ENCODE results near the gene TBC1D3B.
"Not testable (repeated sequence)": the region's sequence is repeated elsewhere in the genome, so short reads cannot be mapped to it uniquely, and the experiment has no call there.

Gene TBC1D3B

DNA sequence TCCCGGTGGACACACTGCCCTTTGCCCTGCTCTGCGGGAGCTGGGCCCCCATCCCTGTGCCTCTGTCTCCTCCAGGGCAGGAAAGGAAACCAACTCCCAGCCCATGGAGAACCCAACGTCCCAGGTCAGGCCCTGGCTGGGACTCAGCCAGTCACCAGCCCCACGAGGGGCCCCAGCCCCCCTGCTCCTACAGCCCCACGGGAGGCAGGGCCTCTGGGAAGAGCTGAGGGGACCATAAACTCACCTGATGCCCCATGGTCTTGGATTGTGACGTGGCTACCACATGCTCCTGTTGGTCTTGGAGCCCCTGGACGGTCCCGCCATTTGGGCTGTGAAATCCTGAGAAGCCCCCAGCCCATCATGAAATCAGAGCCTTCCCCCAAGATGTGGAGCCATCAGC, 7.6 kb downstream of the TBC1D3B start:
- DNase-seq, result not testable (repeated sequence)

DNA sequence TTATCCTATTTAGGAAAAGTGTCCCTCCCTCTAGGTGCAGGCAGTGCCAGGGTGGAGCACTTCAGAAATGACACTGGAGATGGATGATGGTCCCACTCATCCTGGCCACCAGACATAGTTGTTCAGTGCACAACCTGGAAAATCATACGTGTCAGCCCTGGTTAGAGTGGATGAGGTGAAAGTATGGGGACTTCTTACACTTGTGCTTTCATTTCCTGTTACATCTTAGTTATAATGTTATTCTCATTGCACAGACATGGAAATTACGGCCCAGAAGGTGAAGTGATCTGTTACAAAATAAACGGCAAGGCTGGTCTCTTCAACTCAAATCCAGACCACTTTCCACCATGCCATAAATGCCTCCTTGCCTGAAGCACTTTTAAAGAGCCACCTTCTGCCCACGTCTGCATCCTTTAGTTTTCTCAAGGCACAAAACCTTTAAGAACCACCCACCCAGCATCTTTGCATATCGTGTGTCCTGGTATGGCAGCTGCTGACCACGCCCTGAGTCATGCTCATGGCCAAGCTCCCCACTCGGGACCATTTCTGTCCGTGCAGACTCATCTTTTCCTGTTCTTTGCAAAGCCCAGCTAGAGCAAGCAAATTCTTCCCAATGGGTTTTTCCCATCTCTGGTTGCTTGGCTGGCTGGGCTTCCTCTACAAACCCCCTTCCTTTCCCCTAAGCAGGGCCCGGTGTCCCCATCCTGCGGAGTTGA, 22.4 kb downstream of the TBC1D3B start:
- no peak for DNase-seq

DNA sequence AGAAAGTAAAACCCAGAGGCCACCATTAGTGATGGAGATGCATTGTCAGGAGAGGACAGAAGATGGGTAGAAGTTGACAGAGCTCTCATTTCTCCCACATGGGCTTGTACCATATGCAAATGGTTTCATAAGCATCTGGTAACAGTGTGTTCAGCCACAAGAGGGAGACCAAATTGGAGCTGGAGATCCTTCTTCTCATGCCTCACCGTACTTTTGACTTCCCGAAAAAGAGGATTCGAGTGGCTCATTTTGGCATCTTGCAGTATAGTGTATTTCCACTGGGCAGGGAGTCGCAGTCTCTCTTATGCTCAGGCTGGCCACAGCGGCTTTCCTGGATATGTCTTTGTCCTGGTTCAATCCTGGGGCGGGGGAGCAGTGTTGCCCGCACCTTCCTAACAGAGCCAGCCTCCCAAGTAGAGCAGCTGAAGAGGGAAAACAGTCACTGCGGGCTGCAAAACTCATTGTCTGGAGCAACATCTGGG, 23.8 kb downstream of the TBC1D3B start:
- no peak for DNase-seq

DNA sequence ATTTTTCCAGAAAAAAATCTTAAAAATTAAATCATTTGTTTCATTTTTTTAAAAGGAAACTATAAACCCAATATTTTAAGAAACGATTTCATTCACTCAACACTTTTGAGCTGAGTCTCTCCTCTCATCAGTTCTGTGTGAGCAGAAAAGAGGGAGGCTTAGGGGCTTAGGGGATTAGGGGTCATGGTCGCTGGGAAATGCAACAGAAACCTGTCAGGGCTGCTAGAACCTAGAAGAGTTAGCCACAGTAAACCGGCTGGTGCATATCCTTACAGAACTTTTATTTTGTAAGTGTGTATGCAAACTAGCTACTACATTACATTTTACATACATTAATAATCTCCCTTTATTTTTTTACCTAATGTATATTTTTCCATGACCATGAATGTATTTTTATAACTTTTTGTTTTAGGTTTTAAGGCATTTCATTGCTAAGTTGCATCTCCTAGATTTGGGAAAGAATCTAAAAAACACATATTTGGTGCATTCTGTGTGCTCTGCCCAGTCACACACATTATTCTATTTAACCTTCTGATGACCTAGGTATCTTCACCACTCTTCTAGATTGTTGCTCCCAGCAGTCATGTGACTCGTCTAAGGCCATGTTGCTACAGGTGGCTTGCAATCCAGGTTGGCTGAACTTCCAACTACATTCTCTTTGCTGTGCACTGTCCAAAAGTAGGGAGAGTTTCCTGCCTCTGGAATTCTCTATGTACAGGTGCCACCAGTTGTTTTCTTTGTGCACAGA, 24.4 kb downstream of the TBC1D3B start:
- DNase-seq, result no peak

DNA sequence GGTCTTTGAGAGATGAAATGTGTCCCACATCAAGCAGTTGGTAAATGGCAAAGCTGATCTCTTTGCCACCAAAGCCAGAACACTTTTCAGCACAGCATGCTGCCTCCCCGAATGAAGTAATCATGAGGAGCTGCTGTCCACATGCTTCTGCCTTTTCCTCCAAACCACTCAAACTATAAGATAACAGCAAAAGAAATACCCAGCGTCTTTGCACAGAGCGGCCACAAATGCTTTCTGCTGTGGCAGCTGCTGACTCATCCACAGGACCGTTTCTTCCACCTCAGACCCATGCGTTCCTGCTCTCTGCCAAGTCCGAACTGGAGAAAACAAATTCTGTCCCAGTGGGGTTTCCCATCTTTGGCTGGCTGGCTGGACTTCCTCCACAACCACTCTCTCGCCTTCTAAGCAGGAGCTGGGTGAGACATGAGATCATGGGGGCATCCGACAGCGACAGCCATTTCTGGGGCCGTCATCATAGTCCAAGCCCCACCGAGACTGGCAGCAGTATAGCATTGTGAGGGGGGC, 27.1 kb downstream of the TBC1D3B start:
- no peak for DNase-seq

DNA sequence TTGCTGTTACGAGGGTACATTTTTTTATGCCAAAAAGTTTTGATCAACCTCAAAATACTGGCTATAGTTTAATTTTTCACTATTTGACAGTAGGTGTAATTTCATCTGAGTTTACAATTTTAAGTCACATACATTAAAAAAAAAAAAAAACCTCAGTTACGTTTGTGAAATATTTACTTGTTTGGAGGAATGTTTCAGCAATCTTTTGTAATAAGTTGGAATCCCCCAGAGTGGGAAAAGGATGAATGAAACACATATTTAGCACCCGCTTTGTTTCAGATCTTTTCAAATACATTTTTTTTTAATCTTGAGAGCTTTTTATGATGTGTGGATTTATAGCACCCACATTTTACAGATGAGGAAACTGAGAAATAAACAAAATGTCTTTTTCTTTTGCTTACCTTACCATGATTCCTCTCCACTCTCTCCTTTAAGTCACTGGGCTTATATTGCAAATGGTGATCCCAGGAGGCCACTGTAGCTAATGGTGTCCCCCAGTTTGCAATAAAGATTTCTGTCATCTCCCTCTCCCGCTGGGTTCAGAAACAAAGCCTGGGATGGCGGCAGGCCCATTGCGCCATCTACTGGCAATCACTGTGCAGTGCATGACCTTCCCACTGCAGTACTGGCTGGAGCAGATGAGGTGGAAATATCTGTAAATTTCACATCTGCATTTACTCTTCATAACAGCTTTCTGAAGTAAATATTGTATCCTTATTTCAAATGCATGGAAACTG, 27.7 kb downstream of the TBC1D3B start:
- peak; percentile 59 for DNase-seq

DNA sequence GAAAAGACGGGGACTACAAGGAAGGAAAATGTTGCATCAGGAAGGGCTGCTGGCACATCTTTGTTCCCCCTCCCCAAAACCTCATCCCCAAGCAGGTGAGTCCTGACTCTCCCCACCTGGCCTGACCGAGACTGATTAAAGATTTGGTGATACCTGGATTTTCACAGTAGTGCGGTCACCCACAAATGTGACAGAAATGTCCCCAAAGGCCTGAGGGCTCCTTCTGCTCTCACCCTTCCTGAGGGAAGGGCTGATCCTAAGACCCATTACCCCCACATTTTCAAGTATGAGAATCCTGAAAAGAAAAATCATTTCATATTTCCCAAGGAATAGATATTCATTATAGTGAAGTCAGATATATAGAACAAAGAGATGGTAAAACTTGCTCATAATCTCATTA, 28.8 kb downstream of the TBC1D3B start:
- no peak for DNase-seq

DNA sequence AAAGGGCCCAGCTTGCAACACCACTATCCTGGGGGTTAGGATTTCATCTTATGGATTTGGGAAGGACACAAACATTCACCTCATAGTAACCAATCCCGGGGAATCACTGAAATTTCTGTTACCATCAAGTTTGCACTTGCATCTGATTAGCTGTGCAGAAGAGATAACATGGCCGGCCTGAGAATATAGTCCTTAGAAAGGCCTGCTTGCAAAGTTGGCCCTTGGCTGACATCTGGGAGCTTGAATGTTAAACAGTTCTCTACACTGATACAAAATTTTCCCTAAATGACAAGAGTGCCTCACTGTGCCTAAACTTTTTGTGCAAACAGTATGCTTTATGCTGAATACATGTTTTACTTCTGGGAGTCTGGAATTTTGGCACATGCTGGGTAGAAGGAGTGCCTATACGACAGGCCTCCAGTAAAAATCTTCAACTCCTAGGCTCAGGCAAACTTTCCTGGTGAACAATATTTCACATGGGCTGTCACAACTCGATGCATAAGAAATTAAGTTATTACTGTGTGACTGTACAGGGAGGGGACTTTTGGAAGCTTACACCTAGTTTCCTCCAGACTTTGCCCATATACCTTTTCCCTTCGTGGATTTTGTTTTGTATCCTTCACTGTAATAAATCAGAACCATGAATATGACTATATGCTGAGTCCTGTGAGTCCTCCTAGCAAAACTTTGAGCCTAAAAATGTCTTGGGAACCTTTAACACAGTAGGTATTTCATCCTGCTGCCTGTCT, 31.3 kb downstream of the TBC1D3B start:
- DNase-seq, result no peak

DNA sequence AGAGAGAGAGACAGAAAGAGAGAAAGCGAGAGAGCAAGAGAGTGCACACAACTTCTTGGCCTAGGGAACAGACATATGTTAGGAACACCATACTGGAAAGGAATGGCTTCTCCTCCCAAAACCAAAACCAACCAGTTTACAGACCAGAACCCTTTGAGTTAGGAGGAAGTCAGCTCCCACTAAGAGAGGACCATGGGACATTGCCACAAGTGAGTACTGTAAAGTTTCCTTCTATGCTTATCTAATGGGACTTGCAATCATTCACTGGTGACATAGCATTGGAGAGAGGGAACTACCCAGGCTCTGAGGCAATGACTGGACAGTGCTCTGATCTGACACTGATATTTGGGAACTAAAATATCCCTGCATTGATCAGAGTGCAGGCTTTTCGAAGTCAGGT, 32.4 kb downstream of the TBC1D3B start:
- no peak for DNase-seq

DNA sequence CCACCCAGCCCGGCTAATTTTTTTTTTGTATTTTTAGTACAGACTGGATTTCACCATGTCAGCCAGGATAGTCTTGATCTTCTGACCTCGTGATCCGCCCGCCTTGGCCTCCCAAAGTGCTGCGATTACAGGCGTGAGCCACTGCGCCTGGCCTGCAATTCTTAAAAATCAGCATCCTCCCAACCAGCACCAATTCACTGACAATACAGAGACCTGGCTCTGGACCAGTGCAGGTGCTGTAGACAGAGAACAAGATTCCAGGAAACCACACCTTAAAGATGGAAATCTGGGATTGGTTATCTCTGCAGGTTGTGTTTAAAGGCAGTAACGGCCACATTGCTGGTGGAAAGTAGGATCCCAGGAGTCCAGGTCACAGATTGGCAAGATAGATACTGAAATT, 33.6 kb downstream of the TBC1D3B start:
- no peak for DNase-seq

DNA sequence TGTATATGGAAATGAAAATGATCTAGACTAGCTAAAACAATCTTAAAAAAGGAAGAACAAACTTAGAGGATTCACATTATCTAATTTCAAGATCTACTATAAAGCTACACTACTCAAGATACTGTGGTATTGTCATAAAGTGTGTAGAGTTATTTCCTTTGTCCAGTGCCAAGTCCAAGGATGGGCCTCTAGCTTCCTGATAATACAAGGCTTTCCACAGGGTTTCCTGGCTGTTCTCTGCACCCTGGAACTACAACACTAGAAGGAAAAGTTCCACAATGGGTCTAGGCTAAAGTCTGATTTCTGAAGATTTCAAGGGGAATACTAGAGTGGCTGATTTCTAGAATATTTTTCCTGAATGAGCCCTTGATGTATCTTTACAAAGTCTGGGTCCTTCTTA, 34.2 kb downstream of the TBC1D3B start:
- DNase-seq, result no peak

DNA sequence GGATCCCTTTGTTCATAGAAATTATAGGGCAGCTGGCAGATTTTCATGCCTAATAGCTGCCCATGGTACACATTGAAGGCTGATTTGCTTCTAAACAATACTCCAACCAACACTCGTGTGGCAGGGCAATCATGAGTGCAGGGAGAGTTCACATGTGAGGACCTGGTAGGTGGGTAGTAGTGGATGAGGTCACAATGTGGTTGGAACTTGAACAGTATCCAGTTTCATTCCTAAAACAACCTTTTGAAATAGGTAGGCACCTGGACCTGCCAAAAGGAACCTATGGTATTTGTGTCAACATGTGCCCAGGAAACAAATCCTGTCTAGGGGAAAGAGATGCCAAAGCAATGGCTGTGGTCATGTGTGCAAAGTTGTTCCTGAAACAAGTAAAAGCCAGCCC, 40.0 kb downstream of the TBC1D3B start:
- no peak for DNase-seq

DNA sequence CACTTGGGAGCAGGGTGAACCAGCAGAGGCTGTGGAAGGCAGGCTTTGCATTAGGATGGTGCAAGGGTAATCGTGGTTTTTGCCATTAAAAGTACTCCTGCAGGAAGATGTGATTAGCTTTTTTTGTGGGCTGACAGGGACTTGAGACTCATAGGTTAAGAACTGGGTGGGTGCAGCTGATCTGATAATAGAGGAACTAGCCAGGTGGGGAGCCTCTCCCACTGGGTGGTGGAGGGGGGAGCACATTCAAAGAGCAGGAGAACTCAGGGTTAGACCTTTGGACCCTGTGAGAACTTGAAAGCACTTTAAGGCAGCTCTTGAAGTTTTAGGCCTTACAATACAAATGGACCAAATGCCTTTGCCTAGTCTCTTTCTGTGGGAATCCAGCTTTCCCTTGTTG, 40.4 kb downstream of the TBC1D3B start:
- DNase-seq, result no peak

DNA sequence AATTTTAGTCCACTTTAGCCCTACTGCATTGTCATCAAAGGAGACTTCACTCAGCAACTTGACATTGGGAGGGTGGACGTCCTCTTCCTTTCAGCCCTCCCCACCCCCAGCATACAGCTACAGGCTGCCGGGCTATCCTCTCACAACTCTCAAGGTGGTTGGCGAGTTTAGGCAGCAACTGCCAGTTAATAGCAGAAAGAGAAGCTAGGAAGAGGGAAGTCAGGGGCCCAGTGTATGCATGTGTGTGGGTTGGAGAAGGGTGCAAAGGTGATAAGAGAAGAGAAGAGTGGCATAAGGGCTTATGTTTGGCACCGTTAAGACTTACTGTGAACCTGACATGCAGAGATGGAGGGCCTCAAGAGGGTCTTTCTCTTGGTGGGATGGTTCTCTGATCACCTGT, 41.0 kb downstream of the TBC1D3B start:
- DNase-seq, result no peak

DNA sequence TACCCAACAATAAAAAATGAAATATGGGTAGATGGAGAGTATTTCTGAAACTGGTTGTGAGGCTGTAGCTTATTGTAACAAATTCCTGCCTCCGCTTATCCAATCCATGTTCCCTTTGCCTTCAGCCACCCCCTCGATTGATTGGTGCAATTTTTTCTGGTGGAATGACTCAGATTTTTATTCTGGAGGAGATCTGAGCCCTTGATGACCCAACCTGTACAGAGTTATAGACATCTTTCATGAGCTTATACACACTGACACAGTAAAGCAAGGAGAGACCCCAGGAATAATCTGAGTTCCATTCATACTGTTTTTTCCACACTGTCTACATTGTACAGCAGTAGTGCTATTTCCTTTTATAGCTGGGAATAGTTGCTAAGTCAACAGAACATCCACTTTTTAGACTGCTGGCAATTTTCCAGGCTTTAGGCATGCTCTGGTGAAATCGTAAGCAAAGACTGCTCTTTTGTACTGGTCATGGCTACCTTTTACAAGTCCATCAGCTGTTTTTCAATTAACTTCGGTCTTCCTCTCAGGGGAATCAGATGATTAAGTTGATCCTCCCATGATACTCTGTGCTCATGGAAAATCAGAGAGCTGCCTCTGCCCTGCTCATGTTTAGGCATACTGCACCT, 42.7 kb downstream of the TBC1D3B start:
- no peak for DNase-seq

DNA sequence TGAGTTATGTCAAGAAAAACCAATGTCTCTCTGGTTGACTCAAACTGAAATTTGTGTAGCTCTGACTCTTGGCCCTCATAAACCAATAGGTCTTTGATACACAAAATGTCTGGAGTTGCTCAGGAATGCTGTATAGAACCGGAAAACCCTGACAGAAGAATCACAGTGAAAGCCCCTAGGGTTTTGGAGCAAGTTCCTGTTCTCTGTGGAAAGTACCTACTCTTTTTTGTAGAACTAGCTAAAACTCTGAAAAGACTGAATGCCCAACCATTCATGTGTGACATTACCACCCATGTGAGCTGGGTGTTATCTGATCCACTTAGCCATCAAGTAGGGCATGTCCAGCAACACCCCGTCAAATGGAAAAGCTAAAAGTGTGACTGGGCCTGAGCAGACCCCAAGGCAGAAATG, 44.0 kb downstream of the TBC1D3B start:
- no peak for DNase-seq

DNA sequence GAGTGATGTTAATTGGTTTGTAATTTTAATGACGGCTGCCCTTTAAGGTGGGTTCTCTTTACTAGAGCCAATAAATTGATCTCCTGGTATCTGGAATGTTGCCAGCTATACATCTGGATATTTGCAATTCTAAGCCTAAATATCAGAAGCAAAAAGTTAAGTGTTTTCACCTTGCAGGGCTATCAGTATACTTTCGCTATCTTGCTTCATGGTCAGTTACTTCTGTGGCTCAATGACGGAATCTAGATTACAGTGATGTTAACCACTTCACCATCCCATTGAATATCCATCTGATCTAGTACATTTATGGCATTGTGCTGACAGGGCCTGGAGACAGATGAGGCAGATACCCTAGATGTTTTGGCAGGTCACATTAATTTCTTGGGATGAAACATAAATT, 44.5 kb downstream of the TBC1D3B start:
- DNase-seq, result no peak

DNA sequence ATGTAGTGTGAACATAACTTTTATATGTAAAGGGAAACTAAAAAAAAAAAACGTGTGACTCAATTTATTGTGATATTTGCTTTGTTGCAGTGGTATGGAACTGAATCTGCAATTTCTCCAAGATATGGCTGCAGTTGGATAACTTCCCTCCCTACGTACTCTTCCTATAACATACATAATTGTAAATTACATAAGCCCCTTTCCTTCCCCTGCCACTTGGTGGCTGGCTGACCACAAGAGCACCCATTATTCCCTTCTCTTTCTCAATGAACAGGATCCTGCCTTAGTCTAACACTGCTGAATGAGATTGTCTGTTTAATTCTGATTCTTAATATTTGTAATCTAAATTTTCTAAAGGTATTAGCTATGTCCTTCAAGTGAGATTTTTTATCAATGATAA, 45.0 kb downstream of the TBC1D3B start:
- DNase-seq, result no peak

DNA sequence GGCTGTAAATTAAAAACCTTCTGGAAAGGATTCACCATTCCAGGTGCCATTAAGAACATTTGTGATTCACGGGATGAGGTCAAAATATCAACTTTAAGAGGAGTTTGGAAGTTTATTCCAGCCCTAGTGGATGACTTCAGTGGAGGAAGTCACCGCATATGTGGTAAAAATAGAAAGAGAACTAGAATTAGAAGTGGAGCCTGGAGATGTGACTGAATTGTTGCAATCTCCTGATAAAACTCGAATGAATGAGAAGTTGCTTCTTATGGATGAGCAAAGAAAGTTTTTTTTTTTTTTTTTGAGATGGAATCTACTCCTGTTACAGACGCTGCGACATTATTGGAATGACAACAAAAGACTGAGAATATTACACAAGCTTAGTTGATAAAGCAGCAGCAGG, 46.1 kb downstream of the TBC1D3B start:
- no peak for DNase-seq

DNA sequence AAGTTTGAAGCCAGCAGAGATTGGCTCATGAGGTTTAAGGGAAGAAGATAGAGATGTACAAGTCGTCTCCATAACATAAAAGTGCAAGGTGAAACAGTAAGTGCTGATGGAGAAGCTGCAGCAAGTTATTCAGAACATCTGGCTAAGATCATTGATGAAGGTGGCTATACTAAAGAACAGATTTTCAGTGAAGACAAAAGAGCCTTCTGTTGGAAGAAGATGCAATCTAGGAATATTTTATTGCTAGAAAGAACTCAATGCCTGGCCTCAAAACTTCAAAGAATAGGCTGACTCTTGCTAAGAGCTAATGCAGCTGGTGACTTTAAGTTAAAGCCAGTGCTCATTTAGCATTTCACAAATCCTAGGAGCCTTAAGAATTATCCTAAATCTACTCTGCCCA, 46.8 kb downstream of the TBC1D3B start:
- no peak for DNase-seq

DNA sequence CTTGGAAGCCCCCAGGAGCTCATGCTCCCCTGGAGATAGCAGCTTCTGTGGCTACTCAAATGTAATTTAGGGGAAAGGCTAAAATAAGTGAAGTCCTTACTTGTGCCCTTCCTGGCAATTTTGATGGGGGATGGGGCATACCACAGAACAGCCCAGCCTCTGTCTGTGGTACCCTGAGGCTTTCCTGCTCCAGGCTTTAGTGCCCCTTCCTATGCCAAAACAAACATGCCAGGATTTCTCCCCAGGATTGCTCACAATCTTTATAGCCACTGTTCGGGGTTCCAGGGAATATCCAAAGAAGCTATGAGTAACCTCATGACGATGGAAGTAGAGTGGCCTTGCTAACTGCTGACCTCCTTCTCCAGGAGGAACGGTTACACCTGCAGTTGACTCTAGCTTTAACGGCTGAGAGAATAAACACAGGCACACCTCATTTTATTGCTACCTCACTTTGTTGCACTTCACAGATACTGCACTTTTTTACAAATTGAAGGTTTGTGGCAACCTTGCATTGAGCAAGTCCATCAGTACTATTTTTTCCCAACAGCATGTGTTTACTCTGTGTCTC, 47.9 kb downstream of the TBC1D3B start:
- no peak for DNase-seq

DNA sequence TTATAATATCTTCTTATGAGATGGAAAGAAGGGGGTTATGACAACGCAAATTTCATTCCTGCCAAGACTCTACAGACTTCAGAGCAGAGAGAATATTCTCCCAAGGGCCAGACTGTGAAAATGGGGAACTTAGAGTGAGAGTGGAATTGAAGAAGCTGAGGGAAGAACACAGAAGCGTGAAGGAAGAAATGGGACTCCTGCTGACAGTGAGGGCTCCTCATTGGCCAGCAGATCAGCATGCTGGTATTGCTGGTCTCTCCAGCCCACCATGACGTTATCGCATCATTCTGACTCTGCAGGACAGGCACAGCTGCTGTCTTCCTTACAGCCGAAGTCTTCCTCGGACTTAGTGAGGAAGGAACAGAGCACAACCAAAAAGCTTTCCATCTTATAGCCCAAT, 48.5 kb downstream of the TBC1D3B start:
- no peak for DNase-seq
